Mesodermal cell (in vitro differentiated cells): Measurements from ENCODE around the gene CA6.
"Not testable (repeated sequence)": the region's sequence is repeated elsewhere in the genome, so short reads cannot be mapped to it uniquely, and the experiment has no call there.

ENCODE experiments used
- H3K27ac ChIP-seq: 2 replicates; pipeline ENCODE4 v1.7.0; 2013; ENCODE audit warnings: mild to moderate bottlenecking, low read depth, low read length, moderate library complexity; ENCODE audit not compliant: severe bottlenecking
- H3K36me3 ChIP-seq: 2 replicates; pipeline ENCODE4 v1.7.1; 2013; ENCODE audit warnings: mild to moderate bottlenecking, low read length, moderate library complexity; ENCODE audit not compliant: control insufficient read depth, insufficient read depth
- H3K4me1 ChIP-seq: one replicate; pipeline ENCODE4 v1.7.1; 2013; ENCODE audit warnings: mild to moderate bottlenecking, low read length; ENCODE audit not compliant: insufficient read depth, control insufficient read depth, poor library complexity, severe bottlenecking
- H3K4me3 ChIP-seq: 2 replicates; pipeline ENCODE4 v1.7.0; 2013; ENCODE audit warnings: low read length, control low read depth, mild to moderate bottlenecking; ENCODE audit not compliant: insufficient read depth, poor library complexity, severe bottlenecking; ENCODE audit errors: extremely low read depth
- H3K9me3 ChIP-seq: 2 replicates; pipeline ENCODE4 v1.7.1; 2013; ENCODE audit warnings: mild to moderate bottlenecking, low read length, moderate library complexity; ENCODE audit not compliant: control insufficient read depth
- WGBS, 2 experiments: methylation state at CpG; one replicate each; pipeline ENCODE4 v1.1.5; 2013; ENCODE audit warnings: missing lambda C conversion rate in 2 of 2; ENCODE audit not compliant: insufficient coverage in 2 of 2; 5-methylcytosine and 5-hydroxymethylcytosine counted together

The CA6 gene

DNA sequence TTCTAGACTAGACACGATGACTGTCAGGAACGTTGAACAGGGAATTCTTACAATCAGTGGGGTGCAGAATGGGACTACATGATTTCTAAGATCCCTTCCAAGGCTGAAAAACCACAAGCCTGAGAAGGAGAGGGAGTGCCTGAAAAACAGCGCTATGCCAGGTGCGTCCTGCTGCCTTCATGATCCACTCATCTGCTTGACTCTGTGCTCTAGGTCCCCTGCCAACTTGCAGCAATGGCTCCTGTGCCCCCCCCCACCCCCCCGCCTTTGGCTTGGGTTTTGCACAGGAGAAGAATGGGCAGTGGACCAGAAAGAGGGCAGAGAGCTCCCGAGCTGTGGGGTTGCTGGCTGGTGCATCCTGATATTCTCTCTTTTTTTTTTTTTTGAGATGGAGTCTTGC, 74.6 kb downstream of the CA6 start:
- Histone ChIP-seq H3K9me3 (no peaks in the 10 kb centered on the region), H3K36me3 (no peaks in the 10 kb centered on the region), H3K4me1 (no peaks in the 10 kb centered on the region), H3K4me3 (no peak overlapping the region), H3K27ac (no peak overlapping the region)
- 80 to 89% methylated on average over 2 to 3 of the region's 6 CpGs for WGBS, 2 experiments

GRCh38 chr1:9022026-9022738, 76.5 kb downstream of the CA6 start:
- not testable (repeated sequence) for H3K36me3 ChIP-seq, H3K4me3 ChIP-seq, H3K4me1 ChIP-seq, H3K9me3 ChIP-seq, H3K27ac ChIP-seq
- WGBS, 2 experiments = 100% methylated on average over 5 of the region's 15 CpGs; no CpG with 5 or more reads in 1 of the 2 experiments

DNA sequence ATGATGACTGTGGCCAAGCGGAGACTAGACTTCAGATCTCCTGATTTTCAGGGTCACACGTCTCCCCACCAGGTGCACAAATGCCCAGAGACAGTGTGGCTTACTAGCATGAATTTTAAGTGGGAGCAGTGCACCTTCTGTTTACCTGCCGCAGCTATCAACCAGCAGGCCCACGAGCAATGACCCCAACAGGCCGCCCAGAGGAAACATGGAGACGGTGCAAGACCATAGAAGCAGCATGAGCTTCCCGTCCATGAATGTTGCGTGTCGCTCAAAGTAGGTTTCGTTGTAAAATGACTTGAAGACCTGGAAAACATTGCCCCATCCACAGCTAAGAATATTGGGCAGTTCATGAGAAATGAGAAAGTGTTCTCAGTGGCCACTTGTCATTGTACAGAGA, 77.1 kb downstream of the CA6 start:
- Histone ChIP-seq H3K36me3 (no peaks in the 10 kb centered on the region), H3K9me3 (no peaks in the 10 kb centered on the region), H3K4me3 (no peak overlapping the region), H3K4me1 (no peaks in the 10 kb centered on the region), H3K27ac (no peak overlapping the region)
- 96 to 97% methylated on average over 6 to 8 of the region's 10 CpGs for WGBS, 2 experiments
